DOHH2 (cell line): Measurements from ENCODE around the gene CFAP46.

Source experiments
- CTCF ChIP-seq: fragments of 200-600 bp; sonication (generic); IDR thresholded peaks from one replicate; pipeline ENCODE4 v1.5.1; 2014; ENCODE audit warnings: antibody characterized with exemption, mild to moderate bottlenecking, low read depth, low read length; ENCODE audit not compliant: poor library complexity, severe bottlenecking
- EZH2phosphoT487 ChIP-seq: fragments of 200-600 bp; sonication (generic); IDR thresholded peaks from 2 replicates; pipeline ENCODE4 v1.6.1; 2017; ENCODE audit warnings: borderline replicate concordance, mild to moderate bottlenecking, antibody characterized with exemption, low read length, moderate library complexity, mixed read lengths

- TF ChIP-seq CTCF (no peak), EZH2phosphoT487 (no peak)
Measured at GRCh38 chr10:132919374-132920100, 22.8 kb downstream of the CFAP46 start.
